Peyer's patch (tissue), 4 donors: ENCODE data around the gene RAB37. TPM values are rescaled to one million over a fixed set of nuclear protein-coding genes. Genes with fewer than 3 reads are reported as not detected.
A peak's percentile ranks its signal among the peaks of the same experiment; 100 is the strongest.

ENCODE experiments used
- DNase-seq, 3 donors: peaks; one replicate each; pipeline ENCODE4 v3.0.0-alpha.2; 2017 to 2019
- H3K27ac ChIP-seq, 4 donors: fragments of 200-600 bp; sonication (generic); one replicate each; pipeline ENCODE4 v1.5.1; 2016 to 2019
- H3K27me3 ChIP-seq, 2 donors: fragments of 200-600 bp; sonication (generic); one replicate each; pipeline ENCODE4 v1.5.1; 2019
- H3K36me3 ChIP-seq, 3 donors: fragments of 200-600 bp; sonication (generic); one replicate each; pipeline ENCODE4 v1.5.1; 2016 to 2019
- H3K4me1 ChIP-seq, 4 donors: fragments of 200-600 bp; sonication (generic); one replicate each; pipeline ENCODE4 v1.5.1; 2016 to 2019
- H3K4me3 ChIP-seq, 4 donors: fragments of 200-600 bp; sonication (generic); 1 replicate in 3 of 4; 2 replicates in 1 of 4; pipeline ENCODE4 v1.5.1; 2016 to 2019; ENCODE audit warnings: mild to moderate bottlenecking in 1 of 4
- H3K9me3 ChIP-seq, 4 donors: fragments of 200-600 bp; sonication (generic); one replicate each; pipeline ENCODE4 v1.5.1; 2016 to 2019; ENCODE audit warnings: mild to moderate bottlenecking in 1 of 4
- POLR2A ChIP-seq, 2 donors: fragments of 450-650 bp; IDR thresholded peaks; one replicate each; pipeline ENCODE4 v1.5.1; 2017; ENCODE audit warnings: antibody characterized with exemption in 2 of 2, mild to moderate bottlenecking in 2 of 2, moderate library complexity in 2 of 2
- total RNA-seq, 4 donors: library from RNA; depleted of rRNA; stranded (reverse); fragments of >200 nt; gene quantifications; one replicate each; pipeline ENCODE4 v1.1.0, GENCODE V29; 2016
- TF ChIP-seq, protein P1 (sequence below), 6 experiments: fragments of 450-650 bp in 4 of 6; fragments of 200-600 bp in 2 of 6; sonication (generic) in 1 of 6; IDR thresholded peaks; one replicate each; pipeline ENCODE4 v1.5.1; 2017 to 2019; ENCODE audit warnings: antibody characterized with exemption in 6 of 6, mild to moderate bottlenecking in 3 of 6, moderate library complexity in 1 of 6

RAB37 gene
- total RNA-seq, 4 donors from 2014 or later = 1.1 to 35.5 (median 4.4) TPM

DNA sequence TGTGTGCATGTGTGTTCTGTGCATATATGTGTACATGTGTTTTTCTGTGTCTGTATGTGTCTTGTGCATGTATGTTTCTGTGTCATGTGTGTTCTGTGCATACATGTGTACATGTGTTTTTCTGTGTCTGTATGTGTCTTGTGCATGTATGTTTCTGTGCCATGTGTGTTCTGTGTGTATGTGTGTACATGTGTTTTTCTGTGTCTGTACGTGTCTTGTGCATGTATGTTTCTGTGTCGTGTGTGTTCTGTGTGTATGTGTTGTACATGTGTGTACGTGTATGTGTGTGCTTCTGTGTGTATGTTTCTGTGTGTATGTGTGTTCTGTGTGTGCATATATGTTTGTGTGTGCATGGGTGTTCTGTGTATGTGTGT lies 8.4 kb upstream of the RAB37 start:
- no peaks in the 10 kb centered on the region for H3K27me3 ChIP-seq
- TF ChIP-seq, protein P1, sequence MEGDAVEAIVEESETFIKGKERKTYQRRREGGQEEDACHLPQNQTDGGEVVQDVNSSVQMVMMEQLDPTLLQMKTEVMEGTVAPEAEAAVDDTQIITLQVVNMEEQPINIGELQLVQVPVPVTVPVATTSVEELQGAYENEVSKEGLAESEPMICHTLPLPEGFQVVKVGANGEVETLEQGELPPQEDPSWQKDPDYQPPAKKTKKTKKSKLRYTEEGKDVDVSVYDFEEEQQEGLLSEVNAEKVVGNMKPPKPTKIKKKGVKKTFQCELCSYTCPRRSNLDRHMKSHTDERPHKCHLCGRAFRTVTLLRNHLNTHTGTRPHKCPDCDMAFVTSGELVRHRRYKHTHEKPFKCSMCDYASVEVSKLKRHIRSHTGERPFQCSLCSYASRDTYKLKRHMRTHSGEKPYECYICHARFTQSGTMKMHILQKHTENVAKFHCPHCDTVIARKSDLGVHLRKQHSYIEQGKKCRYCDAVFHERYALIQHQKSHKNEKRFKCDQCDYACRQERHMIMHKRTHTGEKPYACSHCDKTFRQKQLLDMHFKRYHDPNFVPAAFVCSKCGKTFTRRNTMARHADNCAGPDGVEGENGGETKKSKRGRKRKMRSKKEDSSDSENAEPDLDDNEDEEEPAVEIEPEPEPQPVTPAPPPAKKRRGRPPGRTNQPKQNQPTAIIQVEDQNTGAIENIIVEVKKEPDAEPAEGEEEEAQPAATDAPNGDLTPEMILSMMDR (IDR thresholded peaks at IDR 0.05) = no peak
- no peak for TF ChIP-seq POLR2A (IDR thresholded peaks at IDR 0.05)
- no peak for DNase-seq

DNA sequence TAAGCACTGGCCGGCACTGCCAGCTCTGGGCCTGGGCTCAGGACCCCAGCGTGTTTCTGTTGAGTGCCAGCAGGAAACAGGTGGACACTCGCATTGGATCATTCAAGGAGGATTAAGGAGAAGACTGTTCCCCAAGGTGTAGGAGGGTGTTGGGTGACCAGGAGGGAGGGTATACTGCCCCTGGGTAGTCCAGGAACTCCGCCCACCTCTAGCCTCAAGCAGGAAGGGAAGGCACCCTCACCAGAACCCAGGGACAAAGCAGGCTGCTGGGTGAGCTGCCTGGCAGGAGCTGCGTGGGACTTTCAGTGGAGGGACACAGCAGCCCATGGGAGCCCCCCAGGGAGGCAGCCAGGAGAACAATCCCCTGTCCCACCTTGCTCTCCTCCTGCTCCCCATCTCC lies 7.7 kb upstream of the RAB37 start:
- Histone ChIP-seq H3K36me3 (no peaks in the 10 kb centered on the region), H3K27me3 (no peaks in the 10 kb centered on the region), H3K4me3 (no peak overlapping the region), H3K27ac (no peak overlapping the region), H3K9me3 (no peaks in the 10 kb centered on the region), H3K4me1 (peaks cover 0 to 7% (median 3%) of the 10 kb centered on the region in 4 donors)
- no peak for TF ChIP-seq POLR2A (IDR thresholded peaks at IDR 0.05)
- TF ChIP-seq, protein P1 (IDR thresholded peaks at IDR 0.05) = no peak
- DNase-seq = no peak

More for the DNA sequence above, 8.4 kb upstream of the RAB37 start:
- H3K4me1 ChIP-seq = peaks cover 0 to 7% (median 3%) of the 10 kb centered on the region in 4 donors
- no peak overlapping the region for H3K27ac ChIP-seq
- H3K4me3 ChIP-seq = no peak overlapping the region
- H3K9me3 ChIP-seq = no peaks in the 10 kb centered on the region
- no peaks in the 10 kb centered on the region for H3K36me3 ChIP-seq

DNA sequence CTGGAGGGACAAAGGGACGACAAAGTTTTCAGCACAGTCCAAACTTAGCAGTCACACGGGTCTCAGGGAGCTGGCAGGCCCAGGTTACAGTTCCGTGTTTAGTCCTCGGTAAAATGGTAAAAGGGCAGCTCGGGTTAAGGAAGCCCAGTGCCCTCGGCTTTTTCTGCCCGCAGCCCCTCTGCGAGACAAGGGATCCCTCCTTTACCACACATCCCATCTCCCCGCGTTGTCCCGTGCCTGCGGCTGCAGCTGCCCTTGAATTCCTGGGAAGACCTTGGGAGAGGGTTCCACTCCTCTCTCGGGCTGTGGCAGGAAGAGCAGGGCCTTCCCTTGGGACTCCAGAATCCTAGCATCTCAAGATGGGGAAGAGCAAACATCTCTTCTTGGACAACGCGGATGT lies 7.2 kb upstream of the RAB37 start:
- H3K4me3 ChIP-seq = no peak overlapping the region
- peaks cover 0 to 7% (median 3%) of the 10 kb centered on the region in 4 donors for H3K4me1 ChIP-seq
- H3K9me3 ChIP-seq = no peaks in the 10 kb centered on the region
- H3K27me3 ChIP-seq = no peaks in the 10 kb centered on the region
- no peak for TF ChIP-seq POLR2A (IDR thresholded peaks at IDR 0.05)
- TF ChIP-seq, protein P1 (IDR thresholded peaks at IDR 0.05) = no peak
- no peak overlapping the region for H3K27ac ChIP-seq
- DNase-seq = no peak
- no peaks in the 10 kb centered on the region for H3K36me3 ChIP-seq

DNA sequence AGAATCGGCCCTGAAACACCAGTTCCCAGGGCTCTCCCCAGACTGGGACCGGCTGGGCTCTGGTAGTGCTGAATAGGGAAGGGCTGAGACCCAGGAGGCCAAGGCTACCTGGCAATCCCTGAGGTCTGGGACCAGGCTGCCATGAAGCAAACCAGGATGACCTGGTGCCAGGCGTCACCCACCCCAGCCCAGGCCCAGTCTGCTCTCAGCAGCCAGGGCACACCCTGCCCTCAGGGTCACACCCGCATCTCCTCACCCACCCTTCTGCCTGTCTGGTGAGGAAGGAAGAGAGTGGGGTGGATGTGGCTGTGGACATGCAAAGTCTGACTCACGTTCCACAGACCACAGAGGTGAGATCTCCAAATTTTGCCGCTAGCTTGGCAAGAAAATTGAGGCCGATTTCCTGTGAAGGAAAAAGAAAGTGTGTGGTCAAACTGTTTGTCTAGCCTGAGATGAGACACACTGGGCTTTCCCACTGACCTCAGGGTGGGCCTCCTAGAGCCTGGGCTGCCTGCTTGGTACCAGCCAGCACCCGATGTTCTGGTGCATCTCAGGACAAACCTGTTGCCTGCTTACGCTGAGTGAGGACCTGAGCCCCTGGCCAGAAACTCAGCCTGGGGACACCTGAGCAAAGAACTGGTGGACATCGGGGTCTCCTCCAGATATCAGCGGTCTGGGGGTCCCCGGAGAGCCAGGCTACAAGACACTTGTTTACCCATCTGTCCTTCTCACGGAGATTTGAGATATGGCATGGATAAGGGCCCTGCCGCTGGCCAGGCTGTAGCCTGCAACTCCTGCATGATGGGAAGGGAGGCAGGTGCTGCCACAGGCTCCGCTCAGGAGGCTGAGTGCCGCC lies 6.3 kb upstream of the RAB37 start:
- no peak overlapping the region for H3K4me3 ChIP-seq
- H3K27me3 ChIP-seq = no peaks in the 10 kb centered on the region
- H3K36me3 ChIP-seq = no peaks in the 10 kb centered on the region
- peak in 2 of 3 donors; percentile 58 to 74 for DNase-seq
- no peaks in the 10 kb centered on the region for H3K9me3 ChIP-seq
- H3K27ac ChIP-seq = no peak overlapping the region
- TF ChIP-seq, protein P1 (IDR thresholded peaks at IDR 0.05) = no peak
- no peak for TF ChIP-seq POLR2A (IDR thresholded peaks at IDR 0.05)
- H3K4me1 ChIP-seq = peaks cover 0 to 7% (median 3%) of the 10 kb centered on the region in 4 donors

DNA sequence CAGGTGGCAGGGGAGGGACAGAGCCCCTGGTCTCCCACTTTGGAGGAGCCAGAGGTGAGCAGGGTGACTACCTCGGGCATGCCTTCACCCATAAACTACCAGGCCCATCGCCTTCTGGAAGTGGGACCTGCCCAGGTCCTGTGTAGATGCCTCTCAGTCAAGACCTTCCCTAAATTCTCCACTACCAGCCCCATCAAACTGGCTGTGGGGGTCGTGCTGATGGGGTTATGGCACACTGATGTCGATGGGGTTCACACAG lies 5.8 kb upstream of the RAB37 start:
- Histone ChIP-seq H3K9me3 (no peaks in the 10 kb centered on the region), H3K36me3 (no peaks in the 10 kb centered on the region), H3K4me3 (no peak overlapping the region), H3K27me3 (no peaks in the 10 kb centered on the region), H3K27ac (no peak overlapping the region), H3K4me1 (peaks cover 0 to 7% (median 3%) of the 10 kb centered on the region in 4 donors)
- DNase-seq = peak in 1 of 3 donors; percentile 30
- TF ChIP-seq POLR2A (IDR thresholded peaks at IDR 0.05) = no peak
- TF ChIP-seq, protein P1 (IDR thresholded peaks at IDR 0.05) = no peak
